AG10803 (cell line): ENCODE measurements around the gene SMYD1.
A peak's percentile ranks its signal among the peaks of the same experiment; 100 is the strongest.

Experiments
- DNase-seq: peaks from one replicate; pipeline ENCODE4 v3.0.0; 2010; ENCODE audit warnings: low read depth
- H3K4me3 ChIP-seq: 2 replicates; pipeline ENCODE4 v1.5.1; 2011; ENCODE audit warnings: mild to moderate bottlenecking, low read length, control low read depth
- TF ChIP-seq, protein P1 (sequence below): conservative IDR thresholded peaks from 2 replicates; pipeline ENCODE4 v1.5.1; 2011; ENCODE audit warnings: mild to moderate bottlenecking, low read length, control low read depth, inconsistent platforms

The SMYD1 gene

DNA sequence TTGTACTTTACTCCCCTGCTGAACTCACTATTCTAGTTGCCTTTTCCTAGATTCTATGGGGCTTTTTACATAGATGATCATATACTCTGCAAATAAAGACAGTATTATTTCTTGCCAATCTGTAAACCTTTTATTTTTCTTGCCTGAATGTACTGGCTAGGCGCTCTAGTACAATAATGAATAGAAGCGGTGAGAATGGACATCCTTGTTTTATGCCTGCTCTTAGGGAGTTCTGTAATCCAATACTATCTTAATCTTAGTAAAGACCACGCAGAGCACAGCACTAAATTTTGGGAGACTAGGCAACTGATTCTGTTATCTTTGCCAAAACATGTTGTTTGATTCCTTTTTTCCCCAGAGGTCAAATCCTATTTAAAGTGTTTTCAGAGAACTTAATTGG is 19.1 kb upstream of the SMYD1 start:
- TF ChIP-seq, protein P1, sequence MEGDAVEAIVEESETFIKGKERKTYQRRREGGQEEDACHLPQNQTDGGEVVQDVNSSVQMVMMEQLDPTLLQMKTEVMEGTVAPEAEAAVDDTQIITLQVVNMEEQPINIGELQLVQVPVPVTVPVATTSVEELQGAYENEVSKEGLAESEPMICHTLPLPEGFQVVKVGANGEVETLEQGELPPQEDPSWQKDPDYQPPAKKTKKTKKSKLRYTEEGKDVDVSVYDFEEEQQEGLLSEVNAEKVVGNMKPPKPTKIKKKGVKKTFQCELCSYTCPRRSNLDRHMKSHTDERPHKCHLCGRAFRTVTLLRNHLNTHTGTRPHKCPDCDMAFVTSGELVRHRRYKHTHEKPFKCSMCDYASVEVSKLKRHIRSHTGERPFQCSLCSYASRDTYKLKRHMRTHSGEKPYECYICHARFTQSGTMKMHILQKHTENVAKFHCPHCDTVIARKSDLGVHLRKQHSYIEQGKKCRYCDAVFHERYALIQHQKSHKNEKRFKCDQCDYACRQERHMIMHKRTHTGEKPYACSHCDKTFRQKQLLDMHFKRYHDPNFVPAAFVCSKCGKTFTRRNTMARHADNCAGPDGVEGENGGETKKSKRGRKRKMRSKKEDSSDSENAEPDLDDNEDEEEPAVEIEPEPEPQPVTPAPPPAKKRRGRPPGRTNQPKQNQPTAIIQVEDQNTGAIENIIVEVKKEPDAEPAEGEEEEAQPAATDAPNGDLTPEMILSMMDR, result no peak
- no peak for DNase-seq
- no peak overlapping the region for H3K4me3 ChIP-seq

DNA sequence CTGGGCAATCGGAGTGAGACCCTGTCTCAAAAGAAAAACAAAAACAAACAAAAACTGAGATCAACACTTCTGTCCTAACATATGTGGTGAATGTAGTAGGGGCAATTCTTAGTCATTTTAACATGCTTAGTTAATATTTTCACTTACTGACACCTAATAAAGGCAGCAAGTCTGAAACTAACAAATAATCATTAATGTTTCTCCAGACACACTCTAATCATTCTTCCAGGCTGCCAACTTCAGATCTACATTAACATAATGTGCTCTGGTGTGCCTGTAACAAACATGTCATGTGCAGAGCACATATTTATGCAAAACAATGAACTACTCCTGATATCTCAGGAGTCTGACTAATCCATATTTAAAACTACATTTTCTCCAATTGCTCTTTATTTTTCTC is 18.0 kb upstream of the SMYD1 start:
- DNase-seq, result no peak
- H3K4me3 ChIP-seq, result no peak overlapping the region
- TF ChIP-seq, protein P1, result no peak

GRCh38 chr2:88051792-88052191 is 15.8 kb upstream of the SMYD1 start:
- no peak for DNase-seq
- H3K4me3 ChIP-seq, result no peak overlapping the region
- TF ChIP-seq, protein P1, result no peak

DNA sequence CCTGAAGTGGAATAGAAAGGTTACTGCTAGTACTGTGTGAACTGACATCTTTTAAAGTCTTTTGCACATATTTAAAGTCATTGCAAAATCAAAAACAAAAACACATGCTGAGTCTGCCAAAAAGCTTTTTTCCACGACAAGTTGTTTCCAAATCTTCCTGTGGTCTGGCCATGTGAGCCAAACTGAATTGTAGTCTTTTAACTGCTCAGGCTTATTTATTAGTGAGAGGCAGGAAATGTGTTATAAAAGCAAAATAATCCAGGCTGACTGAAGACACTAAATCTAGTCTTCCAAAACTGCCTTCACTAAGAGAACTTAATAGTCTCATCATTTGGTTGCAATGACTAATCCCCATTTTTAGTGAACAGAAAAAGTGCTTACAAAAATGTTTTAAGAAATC is 14.3 kb upstream of the SMYD1 start:
- no peak overlapping the region for H3K4me3 ChIP-seq

DNA sequence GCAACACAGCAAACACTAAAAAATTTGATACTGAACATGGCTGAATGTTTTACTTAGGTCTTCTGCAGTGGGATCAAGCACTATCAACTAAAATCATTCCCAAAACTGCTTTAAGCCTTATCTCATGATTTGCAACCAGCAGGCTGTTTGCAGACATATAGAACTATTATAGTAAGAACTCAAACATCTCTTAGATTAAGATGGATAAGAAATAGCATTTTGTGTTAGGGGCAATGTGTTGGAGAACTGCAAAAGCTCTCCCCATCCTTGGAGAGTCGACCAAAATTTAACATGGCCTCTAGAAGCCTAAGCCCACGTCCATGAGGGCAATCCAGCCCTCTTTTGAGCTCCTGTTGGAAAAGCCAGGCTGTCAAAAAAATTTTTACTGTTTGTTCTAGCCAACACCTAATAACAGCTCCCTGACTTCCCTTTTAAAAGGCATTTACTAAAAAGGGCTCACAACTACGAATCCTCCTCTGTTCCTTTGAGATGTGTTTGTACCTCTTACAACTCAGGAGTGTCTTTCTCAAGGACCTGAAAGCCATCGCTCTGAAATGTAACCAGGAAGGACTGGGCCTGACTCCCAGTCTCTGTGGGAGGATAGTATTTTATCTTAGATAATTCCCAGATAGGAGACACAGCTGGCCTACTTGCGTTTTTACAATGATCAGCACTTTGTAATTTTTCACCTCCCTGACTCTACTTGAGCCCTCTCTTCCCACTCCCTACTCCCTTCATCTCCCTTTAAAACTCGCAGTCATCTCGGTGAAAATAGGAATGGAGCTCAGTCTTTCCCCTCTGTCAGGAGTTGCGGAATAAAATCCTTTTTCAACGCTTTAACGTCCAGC is 13.5 kb upstream of the SMYD1 start:
- TF ChIP-seq, protein P1, result no peak
- DNase-seq, result no peak
- H3K4me3 ChIP-seq, result peak overlapping the region; percentile 90

More for the DNA sequence above, 14.3 kb upstream of the SMYD1 start:
- peak; percentile 97 for DNase-seq
- TF ChIP-seq, protein P1, result no peak

- peak; percentile 39 for DNase-seq
- TF ChIP-seq, protein P1, result no peak
- peak overlapping the region; percentile 90 for H3K4me3 ChIP-seq
Observed at GRCh38 chr2:88054782-88055370, 12.7 kb upstream of the SMYD1 start.
